ENCODE measurements around the gene MCM3.

GRCh38 chr6:52251113-52251512 is 33.4 kb downstream of the MCM3 start:
- no peak for TF ChIP-seq CTCF (optimal IDR thresholded peaks at IDR 0.05 in 1 of 3, IDR thresholded peaks at IDR 0.05 in 1 of 3, conservative IDR thresholded peaks at IDR 0.05 in 1 of 3; ENCODE audit: extremely low read depth in 1 of 3, insufficient read depth in 2 of 3, low read length in 3 of 3)
- TF ChIP-seq EZH2 (IDR thresholded peaks at IDR 0.05; ENCODE audit: low read length), result no peak
